ENCODE data around the gene RABL2B.
"Not testable (repeated sequence)": the region's sequence is repeated elsewhere in the genome, so short reads cannot be mapped to it uniquely, and the experiment has no call there.

RABL2B gene

DNA sequence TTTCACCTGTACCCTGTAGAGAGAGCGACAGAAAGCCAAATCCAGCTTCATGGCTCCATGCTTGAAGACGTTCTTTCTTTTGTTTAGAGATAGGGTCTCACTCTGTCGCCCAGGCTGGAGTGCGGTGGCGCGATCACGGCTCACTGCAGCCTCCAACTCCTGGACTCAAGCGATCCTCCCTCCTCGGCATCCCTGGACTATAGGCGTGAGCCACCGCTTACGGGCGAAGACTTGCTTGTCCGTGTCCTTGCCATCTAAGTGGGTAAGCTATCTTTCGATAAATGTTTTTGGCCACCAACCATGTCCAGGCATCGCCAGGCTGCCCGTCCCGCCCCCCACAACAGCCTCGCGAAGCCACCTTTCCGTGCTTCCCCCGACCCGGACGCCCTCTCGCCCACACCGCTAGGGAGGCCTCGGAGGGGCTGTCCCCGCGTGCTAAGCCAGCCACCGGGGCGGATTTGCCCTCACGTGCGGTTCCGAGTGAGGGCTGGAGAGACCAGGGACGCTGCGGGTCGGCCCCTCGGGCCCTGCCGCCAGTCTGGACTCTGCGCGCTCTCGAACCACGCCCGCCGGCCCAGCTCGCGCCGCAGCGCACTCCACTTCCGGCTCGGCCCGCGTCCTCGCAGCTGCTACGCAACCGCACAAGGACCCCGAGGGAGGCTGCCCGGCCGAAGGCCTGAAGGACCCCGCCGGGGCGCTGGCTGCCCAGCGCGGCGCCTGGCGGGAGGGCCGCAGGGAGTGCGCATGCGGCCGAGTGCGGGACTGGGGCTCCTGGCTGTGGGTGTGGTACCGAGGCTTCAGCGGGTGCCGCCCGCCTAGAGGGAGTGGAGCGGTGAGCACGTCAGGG, at the start of gene RABL2B:
RABL2B (minus strand) TSS at position 604 of the 847 bp plus-strand sequence. CDS start 1,342 bp downstream, outside the sequence.
- in situ Hi-C loops (cut with MboI; ENCODE audit: low sequenced_read_pairs), result not testable (repeated sequence)

DNA sequence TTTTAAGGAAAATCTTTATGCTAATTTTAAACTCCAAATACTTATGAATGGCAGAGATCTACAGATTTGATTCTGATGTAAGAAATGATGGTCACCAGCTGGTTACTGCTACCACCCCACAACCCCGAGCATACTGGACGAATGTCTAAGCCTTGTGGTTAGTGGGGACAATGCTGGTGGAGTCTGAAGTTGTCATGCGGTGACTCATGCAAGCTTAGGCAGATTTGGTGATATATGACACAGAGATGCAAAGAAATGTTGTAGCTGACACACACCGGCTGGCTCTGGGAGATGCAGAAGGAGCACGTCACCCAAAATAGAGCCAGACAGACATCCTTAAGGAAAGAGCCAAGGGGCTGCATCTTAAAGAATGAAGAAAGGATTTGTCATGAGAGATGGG, 3.5 kb upstream of the RABL2B start:
- in situ Hi-C loops (cut with MboI; ENCODE audit: low sequenced_read_pairs), result not testable (repeated sequence)

DNA sequence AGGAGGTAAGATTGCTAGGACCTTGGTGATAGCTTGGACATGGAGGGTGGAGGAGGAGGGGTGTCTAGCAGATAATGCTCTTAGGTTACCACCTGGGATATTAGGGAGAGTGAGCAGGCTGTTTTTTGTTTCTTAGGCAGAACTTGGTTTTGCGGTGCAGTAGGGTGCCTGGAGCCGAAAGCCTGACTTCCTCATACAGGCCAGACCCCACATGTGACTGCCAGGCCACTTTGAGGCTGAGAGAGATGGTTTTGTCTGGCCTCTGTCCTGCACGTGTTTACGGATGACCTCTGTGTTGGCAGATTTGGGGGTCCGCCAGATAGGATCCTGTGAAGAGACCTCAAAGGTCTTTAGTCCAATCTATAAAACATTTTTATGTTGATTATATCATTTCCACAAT, 1.9 kb upstream of the RABL2B start:
- in situ Hi-C loops (cut with MboI; ENCODE audit: low sequenced_read_pairs), result not testable (repeated sequence)

DNA sequence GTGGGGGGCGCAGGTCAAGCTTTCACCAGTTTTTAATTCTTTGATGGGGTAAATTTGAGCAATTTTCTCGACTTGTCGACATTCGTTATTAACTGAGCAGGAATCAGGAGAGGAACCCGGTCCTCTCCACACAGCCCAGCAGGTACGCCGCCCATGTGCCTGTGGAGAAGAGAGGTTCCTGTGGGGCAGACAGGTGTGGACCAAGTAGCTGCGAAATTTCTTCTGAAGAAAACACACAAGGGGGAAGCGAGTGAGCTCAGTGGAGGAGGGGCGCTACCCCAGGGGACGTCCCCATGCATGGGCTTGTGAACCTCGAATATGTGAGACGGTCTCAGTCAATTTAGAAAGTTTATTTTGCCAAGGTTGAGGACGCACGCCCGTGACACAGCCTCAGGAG, 442 bp upstream of the RABL2B start:
- in situ Hi-C loops (cut with MboI; ENCODE audit: low sequenced_read_pairs), result not testable (repeated sequence)

DNA sequence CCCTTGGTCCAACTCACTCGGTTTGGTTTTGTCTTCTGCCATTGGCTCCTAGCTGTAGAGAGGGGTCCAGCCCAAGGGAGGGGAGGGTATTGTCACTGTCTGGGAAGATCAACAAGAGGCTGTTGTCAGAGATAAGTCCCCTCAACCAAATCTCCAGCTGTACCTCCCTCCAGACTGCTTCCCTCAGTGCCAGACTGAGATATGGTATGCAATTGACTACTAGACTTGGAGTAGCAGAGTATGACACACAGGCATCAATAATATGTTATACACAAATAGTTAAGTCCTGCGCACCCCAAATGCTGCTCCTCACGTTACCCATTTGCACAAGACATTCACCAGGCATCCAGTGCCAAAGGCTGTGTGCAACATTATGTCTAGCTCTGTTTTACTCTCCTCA, 1.2 kb downstream of the RABL2B start:
- in situ Hi-C loops (cut with MboI; ENCODE audit: low sequenced_read_pairs), result not testable (repeated sequence)

DNA sequence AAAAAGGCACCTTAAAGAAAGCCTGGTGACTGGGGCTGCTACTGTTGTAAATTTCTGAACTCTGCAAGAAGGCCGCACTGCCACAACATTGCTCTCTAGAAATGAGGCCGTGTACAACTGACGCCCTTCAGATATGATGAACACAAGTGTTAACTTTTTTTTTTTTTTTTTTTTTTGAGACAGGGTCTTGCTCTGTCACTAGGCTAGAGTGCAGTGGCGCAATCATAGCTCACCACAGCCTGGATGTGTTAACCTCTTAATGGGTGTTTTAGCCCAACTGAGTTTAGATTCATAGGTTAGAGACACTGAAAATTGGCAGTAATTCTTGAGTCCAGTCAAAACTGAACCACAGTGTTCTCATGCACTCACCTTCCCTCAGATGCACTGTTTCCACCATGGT, 3.2 kb downstream of the RABL2B start:
- in situ Hi-C loops (cut with MboI; ENCODE audit: low sequenced_read_pairs), result not testable (repeated sequence)

DNA sequence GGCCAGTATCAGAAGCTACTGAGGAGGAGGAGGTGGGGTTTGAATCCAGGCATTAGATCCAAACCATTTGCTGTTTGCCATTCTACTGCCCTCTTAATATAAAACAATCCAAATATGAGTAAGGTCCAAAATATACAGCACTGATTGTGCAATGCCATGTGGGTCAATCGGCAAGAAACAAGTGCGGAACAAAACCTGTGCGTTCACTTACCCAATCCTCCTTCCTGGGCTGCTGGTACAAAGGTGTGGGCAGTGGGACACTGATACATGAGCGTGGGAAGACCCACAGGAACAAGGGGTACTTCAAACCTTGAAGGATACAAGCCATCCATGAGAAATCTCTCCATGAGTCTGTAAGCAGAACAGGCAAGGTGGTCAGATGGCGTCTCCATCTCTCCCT, 5.8 kb downstream of the RABL2B start:
- in situ Hi-C loops (cut with MboI; ENCODE audit: low sequenced_read_pairs), result not testable (repeated sequence)

DNA sequence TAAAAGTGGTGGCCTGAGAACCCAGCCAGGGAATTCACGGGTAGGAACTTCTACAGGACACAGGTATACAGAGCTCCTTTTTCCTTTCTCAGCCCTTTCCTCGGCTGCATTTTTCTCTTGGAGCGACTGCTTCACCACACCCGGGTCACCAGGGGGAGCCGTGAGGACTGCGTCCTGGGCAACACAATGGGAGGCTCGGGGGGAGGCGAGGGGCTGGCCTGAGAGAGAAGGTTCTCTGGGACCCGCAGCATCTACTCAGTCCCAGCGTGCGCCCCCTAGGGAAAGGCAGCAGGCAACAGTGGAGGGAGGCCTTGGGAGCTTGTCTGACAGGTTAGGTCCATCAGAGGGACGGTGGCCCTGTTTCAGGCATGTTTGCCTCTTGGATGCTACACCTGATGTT, 8.3 kb downstream of the RABL2B start:
- in situ Hi-C loops (cut with MboI; ENCODE audit: low sequenced_read_pairs), result not testable (repeated sequence)

DNA sequence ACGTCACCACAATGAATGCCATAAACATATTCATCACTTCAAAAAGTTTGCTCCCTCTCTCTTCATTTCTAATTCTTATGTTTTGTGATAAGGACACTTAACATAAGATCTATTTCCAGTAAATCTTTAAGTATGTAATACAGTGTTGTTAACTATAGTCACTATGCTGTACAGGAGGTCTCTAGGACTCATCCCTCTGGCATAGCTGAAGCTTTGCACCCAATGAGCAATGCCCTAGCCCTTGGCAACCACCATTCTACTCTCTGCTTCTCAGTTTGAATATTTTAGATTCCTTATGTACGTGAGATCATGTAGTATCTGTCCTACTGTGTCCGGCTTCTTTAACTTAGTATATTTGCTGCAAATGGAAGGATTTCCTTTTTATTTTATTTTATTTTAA, 19.1 kb downstream of the RABL2B start:
- in situ Hi-C loops (cut with MboI; ENCODE audit: low sequenced_read_pairs), result not testable (repeated sequence)

DNA sequence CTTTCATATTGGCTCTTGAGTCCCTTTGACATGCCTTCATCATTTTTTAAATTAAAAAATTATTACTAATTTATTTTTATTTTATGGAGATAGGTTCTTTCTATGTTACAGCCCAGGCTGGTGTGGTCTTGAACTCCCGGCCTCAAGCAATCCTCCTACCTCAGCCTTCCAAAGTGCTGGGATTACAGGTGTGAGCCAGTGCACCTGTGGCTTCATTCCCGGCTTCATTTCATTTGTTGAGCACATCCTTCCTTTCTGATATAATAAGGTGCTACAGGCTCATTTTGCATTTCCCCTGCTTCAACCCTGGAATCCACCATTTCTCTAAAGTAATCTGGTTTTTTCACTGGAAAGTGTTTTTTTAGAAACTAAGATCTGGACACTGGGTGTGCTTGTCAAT, 21.6 kb downstream of the RABL2B start:
- in situ Hi-C loops (cut with MboI; ENCODE audit: low sequenced_read_pairs), result not testable (repeated sequence)

DNA sequence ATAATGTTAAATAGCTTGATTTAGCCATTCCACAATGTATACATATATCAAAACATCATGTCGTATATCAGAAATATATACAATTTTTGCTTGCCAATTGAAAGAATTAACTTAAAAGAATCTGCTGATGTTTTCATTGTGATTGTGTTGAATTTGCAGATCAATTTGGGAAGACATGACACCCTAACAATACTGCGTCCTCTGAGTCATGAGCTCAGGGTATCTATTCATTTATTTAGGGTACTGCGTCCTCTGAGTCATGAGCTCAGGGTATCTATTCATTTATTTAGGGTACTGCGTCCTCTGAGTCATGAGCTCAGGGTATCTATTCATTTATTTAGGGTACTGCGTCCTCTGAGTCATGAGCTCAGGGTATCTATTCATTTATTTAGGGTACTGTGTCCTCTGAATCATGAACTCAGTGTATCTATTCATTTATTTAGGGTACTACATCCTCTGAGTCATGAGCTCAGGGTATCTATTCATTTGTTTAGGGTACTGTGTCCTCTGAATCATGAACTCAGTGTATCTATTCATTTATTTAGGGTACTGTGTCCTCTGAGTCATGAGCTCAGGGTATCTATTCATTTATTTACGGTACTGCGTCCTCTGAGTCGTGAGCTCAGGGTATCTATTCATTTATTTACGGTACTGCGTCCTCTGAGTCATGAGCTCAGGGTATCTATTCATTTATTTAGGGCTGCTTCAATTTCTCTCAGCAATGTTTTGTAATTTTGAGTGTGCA, 23.7 kb downstream of the RABL2B start:
- in situ Hi-C loops (cut with MboI; ENCODE audit: low sequenced_read_pairs), result not testable (repeated sequence)

DNA sequence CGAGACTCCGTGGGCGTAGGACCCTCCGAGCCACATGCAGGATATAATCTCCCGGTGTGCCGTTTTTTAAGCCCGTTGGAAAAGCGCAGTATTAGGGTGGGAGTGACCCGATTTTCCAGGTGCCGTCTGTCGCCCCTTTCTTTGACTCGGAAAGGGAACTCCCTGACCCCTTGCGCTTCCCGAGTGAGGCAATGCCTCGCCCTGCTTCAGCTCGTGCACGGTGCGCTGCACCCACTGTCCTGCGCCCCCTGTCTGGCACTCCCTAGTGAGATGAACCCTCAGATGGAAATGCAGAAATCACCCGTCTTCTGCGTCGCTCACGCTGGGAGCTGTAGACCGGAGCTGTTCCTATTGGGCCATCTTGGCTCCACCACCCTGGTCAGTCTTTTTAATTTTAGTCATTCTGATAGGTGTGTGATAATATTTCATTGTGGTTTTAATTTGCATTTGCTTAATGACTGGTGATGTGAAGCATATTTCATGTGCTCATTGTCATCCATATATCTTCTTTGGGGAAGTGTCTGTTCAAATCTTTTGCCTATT, 26.4 kb downstream of the RABL2B start:
- in situ Hi-C loops (cut with MboI; ENCODE audit: low sequenced_read_pairs), result not testable (repeated sequence)

DNA sequence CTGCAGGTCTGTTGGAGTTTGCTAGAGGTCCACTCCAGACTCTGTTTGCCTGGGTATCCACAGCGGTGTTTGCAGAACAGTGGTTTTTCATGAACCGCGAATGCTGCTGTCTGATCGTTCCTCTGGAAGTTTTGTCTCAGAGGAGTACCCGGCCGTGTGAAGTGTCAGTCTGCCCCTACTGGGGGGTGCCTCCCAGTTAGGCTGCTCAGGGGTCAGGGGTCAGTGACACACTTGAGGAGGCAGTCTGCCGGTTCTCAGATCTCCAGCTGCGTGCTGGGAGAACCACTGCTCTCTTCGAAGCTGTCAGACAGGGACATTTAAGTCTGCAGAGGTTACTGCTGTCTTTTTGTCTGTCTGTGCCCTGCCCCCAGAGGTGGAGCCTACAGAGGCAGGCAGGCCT, 27.0 kb downstream of the RABL2B start:
- in situ Hi-C loops (cut with MboI; ENCODE audit: low sequenced_read_pairs), result not testable (repeated sequence)

DNA sequence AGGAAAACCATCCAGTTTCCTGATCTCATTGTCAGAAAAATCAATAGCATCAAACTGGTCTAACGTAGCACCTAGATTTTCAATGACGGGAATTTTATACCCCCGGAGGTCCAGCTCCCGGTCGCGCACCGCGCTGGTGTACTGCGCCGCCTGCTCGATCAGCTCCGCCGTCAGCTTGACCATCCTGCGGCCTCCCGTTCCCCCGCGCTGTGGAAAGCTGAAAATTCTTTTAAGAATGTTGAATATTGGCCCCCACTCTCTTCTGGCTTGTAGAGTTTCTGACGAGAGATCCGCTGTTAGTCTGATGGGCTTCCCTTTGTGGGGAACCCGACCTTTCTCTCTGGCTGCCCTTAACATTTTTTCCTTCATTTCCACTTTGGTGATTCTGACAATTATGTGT, 28.2 kb downstream of the RABL2B start:
- in situ Hi-C loops (cut with MboI; ENCODE audit: low sequenced_read_pairs), result not testable (repeated sequence)

DNA sequence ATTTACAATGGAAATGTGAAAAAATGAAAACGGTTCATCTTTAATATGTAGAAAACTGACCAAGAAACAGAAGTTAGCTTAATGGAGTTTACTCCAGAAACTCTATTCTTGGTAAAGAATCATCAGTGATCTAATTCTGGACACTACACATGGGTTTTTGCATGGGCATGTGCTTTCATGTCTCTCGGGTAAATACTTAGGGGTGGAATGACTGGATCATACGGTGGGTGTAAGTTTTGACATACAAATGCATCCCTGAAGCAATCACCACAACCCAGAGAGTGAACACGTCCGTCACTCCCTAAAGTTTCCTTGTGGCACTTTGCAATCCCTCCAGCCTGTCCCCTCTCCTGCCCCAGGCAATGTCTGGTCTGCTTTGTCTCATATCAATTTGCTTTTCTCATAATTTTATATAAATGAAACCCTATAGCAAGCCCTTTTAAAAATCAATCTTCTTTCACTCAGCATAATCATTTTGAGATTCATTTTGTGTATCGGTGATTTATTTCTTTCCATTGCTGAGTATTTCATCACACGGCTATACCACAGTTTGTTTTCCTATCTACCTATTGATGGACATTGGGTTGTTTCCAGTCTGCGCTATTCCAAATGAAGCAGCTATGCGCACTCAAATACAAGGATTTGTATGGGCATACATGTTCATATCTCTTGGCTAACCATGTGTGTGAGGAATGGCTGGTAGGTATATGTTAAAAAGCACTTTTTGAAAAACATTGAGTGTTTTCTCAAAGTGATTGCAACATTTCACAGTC, 33.9 kb downstream of the RABL2B start:
- in situ Hi-C loops (cut with MboI; ENCODE audit: low sequenced_read_pairs), result not testable (repeated sequence)

DNA sequence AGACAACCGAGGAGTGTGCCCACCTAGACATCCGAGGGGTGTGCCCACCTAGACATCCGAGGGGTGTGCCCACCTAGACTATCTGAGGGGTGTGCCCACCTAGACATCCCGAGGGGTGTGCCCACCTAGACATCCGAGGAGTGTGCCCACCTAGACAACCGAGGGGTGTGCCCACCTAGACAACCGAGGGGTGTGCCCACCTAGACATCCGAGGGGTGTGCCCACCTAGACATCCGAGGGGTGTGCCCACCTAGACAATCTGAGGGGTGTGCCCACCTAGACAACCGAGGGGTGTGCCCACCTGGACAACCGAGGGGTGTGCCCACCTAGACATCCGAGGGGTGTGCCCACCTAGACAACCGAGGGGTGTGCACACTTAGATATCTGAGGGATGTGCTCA, 34.8 kb downstream of the RABL2B start:
- in situ Hi-C loops (cut with MboI; ENCODE audit: low sequenced_read_pairs), result not testable (repeated sequence)

DNA sequence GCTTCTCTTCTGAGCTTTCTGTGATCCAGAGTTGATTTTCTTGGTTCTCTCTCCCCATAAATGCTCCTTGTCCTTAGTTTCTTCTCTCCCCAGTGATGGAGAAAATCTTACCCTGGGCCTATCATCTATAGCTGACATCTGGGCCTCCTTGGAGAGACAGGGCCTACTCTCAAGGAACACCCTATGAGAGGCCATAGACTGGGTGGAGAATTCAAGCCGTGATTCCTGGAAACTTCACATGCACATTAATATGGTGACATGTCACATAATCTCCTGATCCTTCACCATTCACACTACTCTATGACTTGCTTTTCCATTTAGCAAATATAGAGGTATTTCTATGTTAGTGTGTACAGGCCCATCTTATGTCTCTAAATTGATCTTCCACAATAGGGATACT, 35.9 kb downstream of the RABL2B start:
- in situ Hi-C loops (cut with MboI; ENCODE audit: low sequenced_read_pairs), result not testable (repeated sequence)

DNA sequence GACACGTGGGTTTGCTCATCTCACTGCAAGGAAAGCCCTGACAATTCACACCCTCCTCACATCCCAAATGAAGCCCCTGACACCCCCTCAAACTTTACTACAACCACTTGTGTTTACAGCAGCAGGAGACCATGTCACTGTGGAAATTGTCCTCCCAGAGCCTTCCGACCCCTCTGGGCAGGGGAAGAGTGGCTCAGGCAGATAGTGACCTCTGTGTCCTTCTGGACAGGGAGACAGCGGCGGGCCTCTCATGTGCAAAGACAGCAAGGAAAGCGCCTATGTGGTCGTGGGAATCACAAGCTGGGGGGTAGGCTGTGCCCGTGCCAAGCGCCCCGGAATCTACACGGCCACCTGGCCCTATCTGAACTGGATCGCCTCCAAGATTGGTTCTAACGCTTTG, 39.0 kb downstream of the RABL2B start:
- in situ Hi-C loops (cut with MboI; ENCODE audit: low sequenced_read_pairs), result not testable (repeated sequence)

DNA sequence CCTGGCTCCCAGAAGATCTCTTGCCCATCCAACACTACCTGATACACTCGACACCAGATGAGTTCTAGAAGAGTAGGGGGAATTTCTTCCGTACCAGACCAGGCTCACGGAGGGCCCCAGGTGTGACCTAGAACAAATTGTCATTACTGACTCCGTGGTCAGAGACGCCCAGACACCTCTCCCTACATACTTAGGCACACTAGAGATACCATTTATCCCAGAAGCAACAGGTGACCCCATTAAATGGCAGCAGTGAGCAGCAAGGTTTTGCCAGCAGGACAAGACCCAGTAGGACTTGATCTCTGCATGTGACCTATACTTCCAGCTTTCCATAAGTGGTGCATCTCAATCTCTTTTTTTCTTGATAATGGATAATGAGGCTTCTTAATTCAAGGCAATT, 42.7 kb downstream of the RABL2B start:
- in situ Hi-C loops (cut with MboI; ENCODE audit: low sequenced_read_pairs), result not testable (repeated sequence)

DNA sequence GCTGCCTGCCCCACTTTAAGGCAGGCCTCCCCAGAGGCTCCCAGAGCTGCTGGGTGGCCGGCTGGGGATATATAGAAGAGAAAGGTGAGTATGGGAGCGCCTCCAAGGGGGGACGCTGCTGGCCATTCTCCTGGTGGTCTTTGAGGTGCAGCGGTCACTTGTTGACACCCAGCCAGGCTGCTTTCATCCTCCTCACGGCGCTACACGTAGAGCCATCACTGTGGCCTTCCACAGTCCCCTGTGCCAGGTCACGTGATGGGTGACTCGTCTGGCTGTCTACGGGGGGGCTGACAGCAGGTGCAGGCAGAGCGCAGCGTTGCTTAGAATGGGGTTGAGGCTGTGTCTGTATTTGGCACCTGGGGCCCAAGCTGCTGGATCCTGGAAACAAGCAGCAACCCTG, 43.5 kb downstream of the RABL2B start:
- in situ Hi-C loops (cut with MboI; ENCODE audit: low sequenced_read_pairs), result no loop called here

DNA sequence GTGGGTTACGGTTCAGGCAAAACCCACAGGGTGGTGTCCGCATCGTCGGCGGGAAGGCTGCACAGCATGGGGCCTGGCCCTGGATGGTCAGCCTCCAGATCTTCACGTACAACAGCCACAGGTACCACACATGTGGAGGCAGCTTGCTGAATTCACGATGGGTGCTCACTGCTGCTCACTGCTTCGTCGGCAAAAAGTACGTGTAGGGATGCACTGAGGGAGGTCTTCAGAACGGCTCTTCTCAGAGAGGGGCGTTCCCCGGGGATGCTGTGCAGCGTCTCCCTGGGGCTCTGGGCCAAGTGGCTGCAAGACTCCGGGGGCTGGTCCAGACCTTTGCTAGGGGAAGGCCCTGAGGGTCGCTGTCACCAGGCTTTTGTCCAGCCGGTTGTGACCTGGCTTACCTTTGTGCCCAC, 44.2 kb downstream of the RABL2B start:
- in situ Hi-C loops (cut with MboI; ENCODE audit: low sequenced_read_pairs), result no loop called here
